Chondrocyte (in vitro differentiated cells): Measurements from ENCODE around the gene CCDC91. TPM values are rescaled to one million over a fixed set of nuclear protein-coding genes. Genes with fewer than 3 reads are reported as not detected.

Experiments
- DNase-seq: peaks from one replicate; pipeline ENCODE4 v3.0.0; 2021; ENCODE audit warnings: mixed read lengths, low spot score
- H3K27ac Mint-ChIP-seq: one replicate; pipeline ENCODE4 v1.8.0; 2021; ENCODE audit warnings: mild to moderate bottlenecking, moderate library complexity, mixed read lengths; ENCODE audit not compliant: unreplicated experiment
- H3K27me3 Mint-ChIP-seq: 2 replicates; pipeline ENCODE4 v1.8.0; 2021; ENCODE audit warnings: low read depth, mixed read lengths
- H3K36me3 Mint-ChIP-seq: 2 replicates; pipeline ENCODE4 v1.8.0; 2021; ENCODE audit warnings: low read depth, mixed read lengths
- H3K4me1 Mint-ChIP-seq: 2 replicates; pipeline ENCODE4 v1.8.0; 2021; ENCODE audit warnings: low read depth, mild to moderate bottlenecking, mixed read lengths
- H3K4me3 Mint-ChIP-seq: one replicate; pipeline ENCODE4 v1.8.0; 2021; ENCODE audit warnings: mild to moderate bottlenecking, moderate library complexity, mixed read lengths; ENCODE audit not compliant: unreplicated experiment
- H3K9me3 Mint-ChIP-seq: 2 replicates; pipeline ENCODE4 v1.8.0; 2021; ENCODE audit warnings: low read depth, mixed read lengths
- CTCF ChIP-seq: fragments of 200-600 bp; sonication (generic); IDR thresholded peaks from 2 replicates; pipeline ENCODE4 v1.5.0; 2021; ENCODE audit warnings: antibody characterized with exemption, mild to moderate bottlenecking, moderate library complexity
- total RNA-seq: library from RNA; stranded (reverse); gene quantifications from 3 replicates; pipeline ENCODE4 v1.2.1, GENCODE V29; 2021

CCDC91 gene
- total RNA-seq, 1 donor from 2014 or later: 17.7 TPM

- Mint-ChIP-seq H3K9me3 (no peaks in the 10 kb centered on the region), H3K4me3 (no peak overlapping the region)
Observed at GRCh38 chr12:28574746-28575592, 384.7 kb downstream of the CCDC91 start.

GRCh38 chr12:28575593-28576205 is 385.4 kb downstream of the CCDC91 start:
- no peaks in the 10 kb centered on the region for H3K9me3 Mint-ChIP-seq
- no peak overlapping the region for H3K27ac Mint-ChIP-seq
- TF ChIP-seq CTCF: no peak
- H3K4me3 Mint-ChIP-seq: no peak overlapping the region
- peaks cover 2% of the 10 kb centered on the region for H3K36me3 Mint-ChIP-seq
- H3K27me3 Mint-ChIP-seq: no peaks in the 10 kb centered on the region
- peaks cover 12% of the 10 kb centered on the region for H3K4me1 Mint-ChIP-seq
- no peak for DNase-seq

More at GRCh38 chr12:28574746-28575592, 384.7 kb downstream of the CCDC91 start:
- H3K27me3 Mint-ChIP-seq: no peaks in the 10 kb centered on the region
- DNase-seq: no peak
- H3K36me3 Mint-ChIP-seq: peaks cover 2% of the 10 kb centered on the region
- H3K4me1 Mint-ChIP-seq: peaks cover 12% of the 10 kb centered on the region
- no peak for TF ChIP-seq CTCF
- no peak overlapping the region for H3K27ac Mint-ChIP-seq

GRCh38 chr12:28578361-28578760 is 388.1 kb downstream of the CCDC91 start:
- Mint-ChIP-seq H3K36me3 (no peaks in the 10 kb centered on the region), H3K27ac (no peak overlapping the region), H3K27me3 (no peaks in the 10 kb centered on the region), H3K4me1 (peaks cover 12% of the 10 kb centered on the region), H3K9me3 (no peaks in the 10 kb centered on the region), H3K4me3 (no peak overlapping the region)
- TF ChIP-seq CTCF: no peak
- no peak for DNase-seq

GRCh38 chr12:28578833-28579252 is 388.6 kb downstream of the CCDC91 start:
- Mint-ChIP-seq H3K27ac (no peak overlapping the region), H3K27me3 (no peaks in the 10 kb centered on the region)

More at GRCh38 chr12:28578833-28579252, 388.6 kb downstream of the CCDC91 start:
- TF ChIP-seq CTCF: no peak
- H3K9me3 Mint-ChIP-seq: no peaks in the 10 kb centered on the region
- DNase-seq: no peak
- no peaks in the 10 kb centered on the region for H3K36me3 Mint-ChIP-seq
- H3K4me3 Mint-ChIP-seq: no peak overlapping the region
- peaks cover 12% of the 10 kb centered on the region for H3K4me1 Mint-ChIP-seq
